Endodermal cell (in vitro differentiated cells): ENCODE results near the gene RNF121. TPM values are rescaled to one million over a fixed set of nuclear protein-coding genes. Genes with fewer than 3 reads are reported as not detected.

Source experiments
- DNase-seq: peaks from one replicate; pipeline ENCODE4 v3.0.0-alpha.2; 2017
- H3K27ac ChIP-seq: 2 replicates; pipeline ENCODE4 v1.5.1; 2013; ENCODE audit warnings: mild to moderate bottlenecking, low read depth, low read length, moderate library complexity
- H3K27me3 ChIP-seq: 2 replicates; pipeline ENCODE4 v1.6.1; 2013; ENCODE audit warnings: mild to moderate bottlenecking, low read length, moderate library complexity; ENCODE audit not compliant: insufficient read depth, control insufficient read depth, poor library complexity, severe bottlenecking
- H3K36me3 ChIP-seq: 2 replicates; pipeline ENCODE4 v1.7.0; 2013; ENCODE audit warnings: mild to moderate bottlenecking, low read length, moderate library complexity; ENCODE audit not compliant: control insufficient read depth, insufficient read depth
- H3K4me1 ChIP-seq: one replicate; pipeline ENCODE4 v1.7.0; 2013; ENCODE audit warnings: low read length; ENCODE audit not compliant: control insufficient read depth, insufficient read depth
- H3K4me3 ChIP-seq: 2 replicates; pipeline ENCODE4 v1.5.1; 2013; ENCODE audit warnings: mild to moderate bottlenecking, low read length, moderate library complexity
- H3K9ac ChIP-seq: 2 replicates; pipeline ENCODE4 v1.6.1; 2013; ENCODE audit warnings: mild to moderate bottlenecking, low read length, moderate library complexity; ENCODE audit not compliant: poor library complexity, severe bottlenecking; ENCODE audit errors: extremely low read depth
- H3K9me3 ChIP-seq: 2 replicates; pipeline ENCODE4 v1.6.1; 2013; ENCODE audit warnings: mild to moderate bottlenecking, low read length, moderate library complexity; ENCODE audit not compliant: control insufficient read depth
- H3K27ac Mint-ChIP-seq: 2 replicates; pipeline ENCODE4 v1.8.0; 2020; ENCODE audit warnings: mixed read lengths
- H3K27me3 Mint-ChIP-seq: 2 replicates; pipeline ENCODE4 v1.8.0; 2021; ENCODE audit warnings: mild to moderate bottlenecking, mixed read lengths; ENCODE audit not compliant: insufficient read depth
- H3K36me3 Mint-ChIP-seq: 2 replicates; pipeline ENCODE4 v1.8.0; 2020; ENCODE audit warnings: low read depth, mixed read lengths
- H3K4me1 Mint-ChIP-seq: 2 replicates; pipeline ENCODE4 v1.8.0; 2020; ENCODE audit warnings: mixed read lengths
- H3K4me3 Mint-ChIP-seq: 2 replicates; pipeline ENCODE4 v1.8.0; 2020; ENCODE audit warnings: mild to moderate bottlenecking, moderate library complexity, mixed read lengths
- H3K9me3 Mint-ChIP-seq: 2 replicates; pipeline ENCODE4 v1.8.0; 2020; ENCODE audit warnings: mild to moderate bottlenecking, mixed read lengths
- CTCF ChIP-seq: fragments of 200-600 bp; sonication (generic); conservative IDR thresholded peaks from 2 replicates; pipeline ENCODE4 v1.5.0; 2021; ENCODE audit warnings: antibody characterized with exemption, mild to moderate bottlenecking
- WGBS, 2 experiments: methylation state at CpG; one replicate each; pipeline versions ENCODE4 v1.1.5 to v1.1.7; 2013; ENCODE audit warnings: missing lambda C conversion rate in 2 of 2, mixed read lengths in 1 of 2; ENCODE audit not compliant: insufficient coverage in 1 of 2, insufficient read length in 1 of 2; 5-methylcytosine and 5-hydroxymethylcytosine counted together
- total RNA-seq, 2 donors: library from RNA; stranded (reverse); fragmentation: NEBNext Ultra II Directional in 1 of 2; extraction: Animal tissue kit (Norgen Biotek cat#: 25700) in 1 of 2; gene quantifications; 2 replicates in 1 of 2; 3 replicates in 1 of 2; pipeline ENCODE4 v1.2.1, GENCODE V29; 2021

Gene RNF121
- total RNA-seq, 2 donors from 2014 or later: 50.9 to 52.2 TPM

- H3K9me3 Mint-ChIP-seq: no peaks in the 10 kb centered on the region
- Histone ChIP-seq H3K9me3 (no peaks in the 10 kb centered on the region), H3K27ac (no peak overlapping the region), H3K27me3 (no peaks in the 10 kb centered on the region), H3K4me1 (no peaks in the 10 kb centered on the region), H3K36me3 (peaks cover 6% of the 10 kb centered on the region), H3K9ac (no peak overlapping the region), H3K4me3 (no peak overlapping the region)
- H3K4me3 Mint-ChIP-seq: no peak overlapping the region
- peaks cover 13% of the 10 kb centered on the region for H3K36me3 Mint-ChIP-seq
- DNase-seq: no peak
- peaks cover 2% of the 10 kb centered on the region for H3K4me1 Mint-ChIP-seq
- H3K27ac Mint-ChIP-seq: no peak overlapping the region
- WGBS, 2 experiments: 78% methylated on average over 5 of the region's 5 CpGs
- no peak for TF ChIP-seq CTCF
- no peaks in the 10 kb centered on the region for H3K27me3 Mint-ChIP-seq
These were observed 8.0 kb downstream of the RNF121 start for GRCh38 chr11:71936825-71937224.

- DNase-seq: no peak
- TF ChIP-seq CTCF: no peak
- 100% methylated on average over 1 of the region's 1 CpG for WGBS, 2 experiments
These were observed 9.0 kb downstream of the RNF121 start for GRCh38 chr11:71937826-71938225.

GRCh38 chr11:71940561-71941219, 11.8 kb downstream of the RNF121 start:
- Mint-ChIP-seq H3K4me1 (no peaks in the 10 kb centered on the region), H3K27me3 (no peaks in the 10 kb centered on the region), H3K36me3 (peaks cover 19% of the 10 kb centered on the region), H3K27ac (no peak overlapping the region), H3K9me3 (no peaks in the 10 kb centered on the region), H3K4me3 (no peak overlapping the region)
- H3K9ac ChIP-seq: no peak overlapping the region
- no peak overlapping the region for H3K27ac ChIP-seq
- no peak overlapping the region for H3K4me3 ChIP-seq
- H3K36me3 ChIP-seq: peaks cover 6% of the 10 kb centered on the region
- TF ChIP-seq CTCF: no peak
- no peak for DNase-seq
- no peaks in the 10 kb centered on the region for H3K4me1 ChIP-seq
- 92 to 95% methylated on average over 6 of the region's 6 CpGs for WGBS, 2 experiments
- H3K9me3 ChIP-seq: no peaks in the 10 kb centered on the region
- H3K27me3 ChIP-seq: no peaks in the 10 kb centered on the region

More at GRCh38 chr11:71937826-71938225, 9.0 kb downstream of the RNF121 start:
- no peak overlapping the region for H3K9ac ChIP-seq
- H3K36me3 Mint-ChIP-seq: peaks cover 15% of the 10 kb centered on the region
- no peak overlapping the region for H3K4me3 Mint-ChIP-seq
- no peaks in the 10 kb centered on the region for H3K4me1 ChIP-seq
- peaks cover 2% of the 10 kb centered on the region for H3K4me1 Mint-ChIP-seq
- no peak overlapping the region for H3K27ac ChIP-seq
- H3K27me3 Mint-ChIP-seq: no peaks in the 10 kb centered on the region
- H3K9me3 Mint-ChIP-seq: no peaks in the 10 kb centered on the region
- no peak overlapping the region for H3K27ac Mint-ChIP-seq
- H3K4me3 ChIP-seq: no peak overlapping the region
- no peaks in the 10 kb centered on the region for H3K9me3 ChIP-seq
- no peaks in the 10 kb centered on the region for H3K27me3 ChIP-seq
- H3K36me3 ChIP-seq: peaks cover 6% of the 10 kb centered on the region
